ENCODE data around the gene MYO7B.

- TF ChIP-seq CTCF (conservative IDR thresholded peaks at IDR 0.05; ENCODE audit: low read length) (no peak), EZH2phosphoT487 (IDR thresholded peaks at IDR 0.05; ENCODE audit: borderline replicate concordance, low read depth, low read length) (no peak)
These were observed 3.2 kb upstream of the MYO7B start for GRCh38 chr2:127532296-127532695.
